ENCODE results near the gene ZC3H12D.

GRCh38 chr6:149450679-149451375, 34.0 kb downstream of the ZC3H12D start:
- TF ChIP-seq CTCF (IDR thresholded peaks at IDR 0.05; ENCODE audit: extremely low read depth in 1 of 2, insufficient read depth in 1 of 2, low read depth in 1 of 2, low read length in 2 of 2) = no peak
- no peak for TF ChIP-seq POLR2A (IDR thresholded peaks at IDR 0.05; ENCODE audit: low read depth, low read length)
- no peak for TF ChIP-seq FOS (IDR thresholded peaks at IDR 0.05; ENCODE audit: borderline replicate concordance, insufficient read depth, low read length)
- no peak for TF ChIP-seq MAX (IDR thresholded peaks at IDR 0.05; ENCODE audit: insufficient read depth, insufficient read length)
- TF ChIP-seq EZH2 (IDR thresholded peaks at IDR 0.05; ENCODE audit: borderline replicate concordance, low read depth, low read length, severe bottlenecking) = peak; percentile 92
- no peak for TF ChIP-seq JUN (IDR thresholded peaks at IDR 0.05; ENCODE audit: borderline replicate concordance, insufficient read depth, insufficient read length, low read depth)
- no peak for TF ChIP-seq POLR2AphosphoS5 (IDR thresholded peaks at IDR 0.05; ENCODE audit: insufficient read depth, low read depth, low read length)
- no peak for TF ChIP-seq GATA2 (IDR thresholded peaks at IDR 0.05; ENCODE audit: insufficient read depth, insufficient read length, low read depth, low read length)
- no peak for TF ChIP-seq MYC (IDR thresholded peaks at IDR 0.05; ENCODE audit: low read depth, low read length)

Data from endothelial cell of umbilical vein (primary cell).